Endodermal cell (in vitro differentiated cells): Measurements from ENCODE around the gene REEP1. TPM values are rescaled to one million over a fixed set of nuclear protein-coding genes. Genes with fewer than 3 reads are reported as not detected.

Experiments
- DNase-seq: peaks from one replicate; pipeline ENCODE4 v3.0.0-alpha.2; 2017
- H3K27ac ChIP-seq: 2 replicates; pipeline ENCODE4 v1.5.1; 2013; ENCODE audit warnings: mild to moderate bottlenecking, low read depth, low read length, moderate library complexity
- H3K27me3 ChIP-seq: 2 replicates; pipeline ENCODE4 v1.6.1; 2013; ENCODE audit warnings: mild to moderate bottlenecking, low read length, moderate library complexity; ENCODE audit not compliant: insufficient read depth, control insufficient read depth, poor library complexity, severe bottlenecking
- H3K36me3 ChIP-seq: 2 replicates; pipeline ENCODE4 v1.7.0; 2013; ENCODE audit warnings: mild to moderate bottlenecking, low read length, moderate library complexity; ENCODE audit not compliant: control insufficient read depth, insufficient read depth
- H3K4me1 ChIP-seq: one replicate; pipeline ENCODE4 v1.7.0; 2013; ENCODE audit warnings: low read length; ENCODE audit not compliant: control insufficient read depth, insufficient read depth
- H3K4me3 ChIP-seq: 2 replicates; pipeline ENCODE4 v1.5.1; 2013; ENCODE audit warnings: mild to moderate bottlenecking, low read length, moderate library complexity
- H3K9ac ChIP-seq: 2 replicates; pipeline ENCODE4 v1.6.1; 2013; ENCODE audit warnings: mild to moderate bottlenecking, low read length, moderate library complexity; ENCODE audit not compliant: poor library complexity, severe bottlenecking; ENCODE audit errors: extremely low read depth
- H3K9me3 ChIP-seq: 2 replicates; pipeline ENCODE4 v1.6.1; 2013; ENCODE audit warnings: mild to moderate bottlenecking, low read length, moderate library complexity; ENCODE audit not compliant: control insufficient read depth
- H3K27ac Mint-ChIP-seq: 2 replicates; pipeline ENCODE4 v1.8.0; 2020; ENCODE audit warnings: mixed read lengths
- H3K27me3 Mint-ChIP-seq: 2 replicates; pipeline ENCODE4 v1.8.0; 2021; ENCODE audit warnings: mild to moderate bottlenecking, mixed read lengths; ENCODE audit not compliant: insufficient read depth
- H3K36me3 Mint-ChIP-seq: 2 replicates; pipeline ENCODE4 v1.8.0; 2020; ENCODE audit warnings: low read depth, mixed read lengths
- H3K4me1 Mint-ChIP-seq: 2 replicates; pipeline ENCODE4 v1.8.0; 2020; ENCODE audit warnings: mixed read lengths
- H3K4me3 Mint-ChIP-seq: 2 replicates; pipeline ENCODE4 v1.8.0; 2020; ENCODE audit warnings: mild to moderate bottlenecking, moderate library complexity, mixed read lengths
- H3K9me3 Mint-ChIP-seq: 2 replicates; pipeline ENCODE4 v1.8.0; 2020; ENCODE audit warnings: mild to moderate bottlenecking, mixed read lengths
- CTCF ChIP-seq: fragments of 200-600 bp; sonication (generic); conservative IDR thresholded peaks from 2 replicates; pipeline ENCODE4 v1.5.0; 2021; ENCODE audit warnings: antibody characterized with exemption, mild to moderate bottlenecking
- WGBS, 2 experiments: methylation state at CpG; one replicate each; pipeline versions ENCODE4 v1.1.5 to v1.1.7; 2013; ENCODE audit warnings: missing lambda C conversion rate in 2 of 2, mixed read lengths in 1 of 2; ENCODE audit not compliant: insufficient coverage in 1 of 2, insufficient read length in 1 of 2; 5-methylcytosine and 5-hydroxymethylcytosine counted together
- total RNA-seq, 2 donors: library from RNA; stranded (reverse); fragmentation: NEBNext Ultra II Directional in 1 of 2; extraction: Animal tissue kit (Norgen Biotek cat#: 25700) in 1 of 2; gene quantifications; 2 replicates in 1 of 2; 3 replicates in 1 of 2; pipeline ENCODE4 v1.2.1, GENCODE V29; 2021

REEP1 gene
- total RNA-seq, 2 donors from 2014 or later = 2.9 to 3.8 TPM

GRCh38 chr2:86308984-86309695 lies 28.3 kb downstream of the REEP1 start:
- no peak for TF ChIP-seq CTCF
- Histone ChIP-seq H3K4me3 (no peak overlapping the region), H3K27me3 (peaks cover 27% of the 10 kb centered on the region), H3K4me1 (peaks cover 8% of the 10 kb centered on the region), H3K9ac (no peak overlapping the region), H3K36me3 (no peaks in the 10 kb centered on the region), H3K9me3 (no peaks in the 10 kb centered on the region), H3K27ac (no peak overlapping the region)
- Mint-ChIP-seq H3K4me3 (no peak overlapping the region), H3K36me3 (no peaks in the 10 kb centered on the region), H3K4me1 (peaks cover 23% of the 10 kb centered on the region), H3K27ac (no peak overlapping the region), H3K27me3 (peaks cover 39% of the 10 kb centered on the region), H3K9me3 (no peaks in the 10 kb centered on the region)
- WGBS, 2 experiments = 93 to 95% methylated on average over 4 to 10 of the region's 10 CpGs
- DNase-seq = no peak

- Histone ChIP-seq H3K27me3 (peaks cover 23% of the 10 kb centered on the region), H3K27ac (no peak overlapping the region), H3K36me3 (no peaks in the 10 kb centered on the region), H3K9me3 (no peaks in the 10 kb centered on the region), H3K4me1 (peaks cover 14% of the 10 kb centered on the region), H3K4me3 (no peak overlapping the region), H3K9ac (no peak overlapping the region)
- DNase-seq = no peak
- no peak overlapping the region for H3K4me3 Mint-ChIP-seq
- no peaks in the 10 kb centered on the region for H3K36me3 Mint-ChIP-seq
- H3K27ac Mint-ChIP-seq = no peak overlapping the region
- peaks cover 46% of the 10 kb centered on the region for H3K27me3 Mint-ChIP-seq
- 88 to 93% methylated on average over 7 to 8 of the region's 8 CpGs for WGBS, 2 experiments
- H3K9me3 Mint-ChIP-seq = no peaks in the 10 kb centered on the region
- TF ChIP-seq CTCF = no peak
- peaks cover 31% of the 10 kb centered on the region for H3K4me1 Mint-ChIP-seq
Measured at GRCh38 chr2:86308356-86308755, 29.1 kb downstream of the REEP1 start.

- no peaks in the 10 kb centered on the region for H3K9me3 Mint-ChIP-seq
Measured at GRCh38 chr2:86307431-86307830, 30.0 kb downstream of the REEP1 start.

More at GRCh38 chr2:86307431-86307830, 30.0 kb downstream of the REEP1 start:
- H3K4me3 Mint-ChIP-seq = no peak overlapping the region
- no peak for TF ChIP-seq CTCF
- no peak overlapping the region for H3K27ac ChIP-seq
- H3K27me3 Mint-ChIP-seq = peaks cover 43% of the 10 kb centered on the region
- no peaks in the 10 kb centered on the region for H3K36me3 ChIP-seq
- H3K9me3 ChIP-seq = no peaks in the 10 kb centered on the region
- no peaks in the 10 kb centered on the region for H3K36me3 Mint-ChIP-seq
- no peak overlapping the region for H3K27ac Mint-ChIP-seq
- peaks cover 14% of the 10 kb centered on the region for H3K4me1 ChIP-seq
- DNase-seq = no peak
- no peak overlapping the region for H3K9ac ChIP-seq
- H3K27me3 ChIP-seq = peaks cover 19% of the 10 kb centered on the region
- 93 to 96% methylated on average over 6 of the region's 7 CpGs for WGBS, 2 experiments
- H3K4me1 Mint-ChIP-seq = peaks cover 31% of the 10 kb centered on the region
- H3K4me3 ChIP-seq = no peak overlapping the region
